ENCODE measurements around the gene ATP4A.
"Not testable (repeated sequence)": the region's sequence is repeated elsewhere in the genome, so short reads cannot be mapped to it uniquely, and the experiment has no call there.

ATP4A gene

GRCh38 chr19:35563207-35563829 is at the start of gene ATP4A:
Gene ATP4A (minus strand): TSS chr19:35563658. CDS start chr19:35563629, 29 bp downstream.
- Histone ChIP-seq H3K4me1 (ENCODE audit: insufficient read depth, low read length) (no peaks in the 10 kb centered on the region), H3K27me3 (ENCODE audit: insufficient read depth, low read length) (peaks cover 31% of the 10 kb centered on the region), H3K9ac (ENCODE audit: low read depth, low read length) (no peak within 1 kb of the TSS), H3K36me3 (ENCODE audit: insufficient read depth, low read depth, low read length) (no peaks in the 10 kb centered on the region), H3K9me3 (ENCODE audit: insufficient read depth, low read depth, low read length) (no peaks in the 10 kb centered on the region), H3K27ac (ENCODE audit: low read length) (no peak within 1 kb of the TSS), H3K4me3 (ENCODE audit: low read length) (no peak within 1 kb of the TSS)

- Histone ChIP-seq H3K9ac (ENCODE audit: low read depth, low read length) (peak within 1 kb of the TSS; percentile 94), H3K36me3 (ENCODE audit: insufficient read depth, low read depth, low read length) (peaks cover 29% of the 10 kb centered on the region), H3K27me3 (ENCODE audit: insufficient read depth, low read length) (peaks cover 8% of the 10 kb centered on the region), H3K27ac (ENCODE audit: low read length) (no peak within 1 kb of the TSS), H3K9me3 (ENCODE audit: insufficient read depth, low read depth, low read length) (peaks cover 1% of the 10 kb centered on the region), H3K4me3 (ENCODE audit: low read length) (peak within 1 kb of the TSS; percentile 84), H3K4me1 (ENCODE audit: insufficient read depth, low read length) (0 out of 2 replicates have a peak, but pooled peaks cover 3% of the 10 kb centered on the region)
These were observed 49.3 kb upstream of the ATP4A start, which contains the start of gene HAUS5 for GRCh38 chr19:35612559-35613321. Gene HAUS5 (plus strand): TSS chr19:35612735. CDS start chr19:35612795, 60 bp downstream.

GRCh38 chr19:35612224-35612558 is 48.7 kb upstream of the ATP4A start:
- H3K27me3 ChIP-seq (ENCODE audit: insufficient read depth, low read length): peaks cover 8% of the 10 kb centered on the region
- H3K36me3 ChIP-seq (ENCODE audit: insufficient read depth, low read depth, low read length): peaks cover 24% of the 10 kb centered on the region
- H3K27ac ChIP-seq (ENCODE audit: low read length): no peak overlapping the region
- peak overlapping the region; percentile 84 for H3K4me3 ChIP-seq (ENCODE audit: low read length)
- H3K9me3 ChIP-seq (ENCODE audit: insufficient read depth, low read depth, low read length): peaks cover 6% of the 10 kb centered on the region
- H3K9ac ChIP-seq (ENCODE audit: low read depth, low read length): no peak overlapping the region; the same call in 1 of the 2 replicates
- 0 out of 2 replicates have a peak, but pooled peaks cover 3% of the 10 kb centered on the region for H3K4me1 ChIP-seq (ENCODE audit: insufficient read depth, low read length)

- H3K27ac ChIP-seq (ENCODE audit: low read length): no peak overlapping the region
- H3K9me3 ChIP-seq (ENCODE audit: insufficient read depth, low read depth, low read length): peaks cover 6% of the 10 kb centered on the region
- no peak overlapping the region for H3K9ac ChIP-seq (ENCODE audit: low read depth, low read length)
- no peak overlapping the region for H3K4me3 ChIP-seq (ENCODE audit: low read length)
- H3K27me3 ChIP-seq (ENCODE audit: insufficient read depth, low read length): peaks cover 8% of the 10 kb centered on the region
- 0 out of 2 replicates have a peak, but pooled peaks cover 3% of the 10 kb centered on the region for H3K4me1 ChIP-seq (ENCODE audit: insufficient read depth, low read length)
- H3K36me3 ChIP-seq (ENCODE audit: insufficient read depth, low read depth, low read length): peaks cover 4% of the 10 kb centered on the region; the same call in 1 of the 2 replicates
These were observed 46.4 kb upstream of the ATP4A start for GRCh38 chr19:35609851-35610353.

DNA sequence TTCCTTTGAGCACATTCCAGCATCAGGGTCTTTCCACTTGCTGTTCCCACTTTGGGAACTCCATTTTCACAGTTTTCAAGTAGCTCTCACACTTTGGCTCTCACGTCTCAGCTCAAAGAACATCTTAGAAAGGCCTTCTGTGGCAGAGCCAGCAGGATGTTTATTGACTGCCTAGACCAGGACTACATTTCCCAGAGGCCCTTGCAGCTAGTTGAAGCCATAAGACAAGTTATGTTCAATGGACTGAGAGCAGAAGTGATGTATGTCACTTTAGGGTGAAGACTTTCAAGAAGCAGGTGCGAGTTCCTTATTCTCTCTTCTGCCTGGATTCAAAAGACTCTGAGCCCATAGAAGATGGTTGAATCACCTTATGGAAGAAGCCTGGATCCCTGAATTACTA is 44.8 kb upstream of the ATP4A start:
- Histone ChIP-seq H3K27me3 (ENCODE audit: insufficient read depth, low read length) (peaks cover 8% of the 10 kb centered on the region), H3K27ac (ENCODE audit: low read length) (no peak overlapping the region), H3K9me3 (ENCODE audit: insufficient read depth, low read depth, low read length) (peaks cover 6% of the 10 kb centered on the region), H3K9ac (ENCODE audit: low read depth, low read length) (no peak overlapping the region), H3K4me3 (ENCODE audit: low read length) (no peak overlapping the region), H3K4me1 (ENCODE audit: insufficient read depth, low read length) (0 out of 2 replicates have a peak, but pooled peaks cover 3% of the 10 kb centered on the region), H3K36me3 (ENCODE audit: insufficient read depth, low read depth, low read length) (no peaks in the 10 kb centered on the region)

GRCh38 chr19:35607661-35608060 is 44.2 kb upstream of the ATP4A start:
- Histone ChIP-seq H3K27ac (ENCODE audit: low read length) (no peak overlapping the region), H3K4me3 (ENCODE audit: low read length) (no peak overlapping the region), H3K36me3 (ENCODE audit: insufficient read depth, low read depth, low read length) (no peaks in the 10 kb centered on the region), H3K9ac (ENCODE audit: low read depth, low read length) (no peak overlapping the region), H3K27me3 (ENCODE audit: insufficient read depth, low read length) (peaks cover 8% of the 10 kb centered on the region), H3K9me3 (ENCODE audit: insufficient read depth, low read depth, low read length) (peaks cover 6% of the 10 kb centered on the region), H3K4me1 (ENCODE audit: insufficient read depth, low read length) (0 out of 2 replicates have a peak, but pooled peaks cover 3% of the 10 kb centered on the region)

DNA sequence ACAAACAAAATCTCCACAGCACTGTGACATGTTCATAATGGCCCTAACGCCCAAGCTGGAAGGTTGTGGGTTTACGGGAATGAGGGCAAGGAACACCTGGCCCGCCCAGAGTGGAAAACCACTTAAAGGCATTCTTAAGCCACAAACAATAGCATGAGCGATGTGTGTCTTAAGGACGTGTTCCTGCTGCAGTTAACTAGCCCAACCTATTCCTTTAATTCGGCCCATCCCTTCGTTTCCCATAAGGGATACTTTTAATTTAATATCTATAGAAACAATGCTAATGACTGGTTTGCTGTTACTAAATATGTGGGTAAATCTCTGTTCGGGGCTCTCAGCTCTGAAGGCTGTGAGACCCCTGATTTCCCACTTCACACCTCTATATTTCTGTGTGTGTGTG is 43.7 kb upstream of the ATP4A start:
- H3K4me1 ChIP-seq (ENCODE audit: insufficient read depth, low read length); H3K36me3 ChIP-seq (ENCODE audit: insufficient read depth, low read depth, low read length); H3K4me3 ChIP-seq (ENCODE audit: low read length); H3K9ac ChIP-seq (ENCODE audit: low read depth, low read length); H3K9me3 ChIP-seq (ENCODE audit: insufficient read depth, low read depth, low read length); H3K27me3 ChIP-seq (ENCODE audit: insufficient read depth, low read length); H3K27ac ChIP-seq (ENCODE audit: low read length): not testable (repeated sequence)

DNA sequence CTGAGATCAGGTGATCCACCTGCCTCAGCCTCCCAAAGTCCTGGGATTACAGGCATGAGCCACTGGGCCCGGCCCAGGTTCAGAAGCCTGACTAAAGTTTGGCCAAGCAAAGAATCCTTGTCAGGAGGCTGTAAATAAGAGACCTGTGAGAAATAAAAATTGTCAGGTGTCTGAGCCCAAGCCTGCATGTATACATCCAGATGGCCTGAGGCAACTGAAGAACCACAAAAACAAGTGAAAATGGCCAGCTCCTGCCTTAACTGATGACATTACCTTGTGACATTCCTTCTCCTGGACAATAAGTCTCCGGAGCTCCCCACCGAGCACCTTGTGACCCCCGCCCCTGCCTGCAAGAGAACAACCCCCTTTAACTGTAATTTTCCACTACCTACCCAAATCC is 41.0 kb upstream of the ATP4A start:
- H3K4me1 ChIP-seq (ENCODE audit: insufficient read depth, low read length); H3K9ac ChIP-seq (ENCODE audit: low read depth, low read length); H3K27me3 ChIP-seq (ENCODE audit: insufficient read depth, low read length); H3K9me3 ChIP-seq (ENCODE audit: insufficient read depth, low read depth, low read length); H3K27ac ChIP-seq (ENCODE audit: low read length); H3K4me3 ChIP-seq (ENCODE audit: low read length); H3K36me3 ChIP-seq (ENCODE audit: insufficient read depth, low read depth, low read length): not testable (repeated sequence)

GRCh38 chr19:35601971-35602370 is 38.5 kb upstream of the ATP4A start:
- Histone ChIP-seq H3K27ac (ENCODE audit: low read length) (no peak overlapping the region), H3K4me1 (ENCODE audit: insufficient read depth, low read length) (no peaks in the 10 kb centered on the region)

DNA sequence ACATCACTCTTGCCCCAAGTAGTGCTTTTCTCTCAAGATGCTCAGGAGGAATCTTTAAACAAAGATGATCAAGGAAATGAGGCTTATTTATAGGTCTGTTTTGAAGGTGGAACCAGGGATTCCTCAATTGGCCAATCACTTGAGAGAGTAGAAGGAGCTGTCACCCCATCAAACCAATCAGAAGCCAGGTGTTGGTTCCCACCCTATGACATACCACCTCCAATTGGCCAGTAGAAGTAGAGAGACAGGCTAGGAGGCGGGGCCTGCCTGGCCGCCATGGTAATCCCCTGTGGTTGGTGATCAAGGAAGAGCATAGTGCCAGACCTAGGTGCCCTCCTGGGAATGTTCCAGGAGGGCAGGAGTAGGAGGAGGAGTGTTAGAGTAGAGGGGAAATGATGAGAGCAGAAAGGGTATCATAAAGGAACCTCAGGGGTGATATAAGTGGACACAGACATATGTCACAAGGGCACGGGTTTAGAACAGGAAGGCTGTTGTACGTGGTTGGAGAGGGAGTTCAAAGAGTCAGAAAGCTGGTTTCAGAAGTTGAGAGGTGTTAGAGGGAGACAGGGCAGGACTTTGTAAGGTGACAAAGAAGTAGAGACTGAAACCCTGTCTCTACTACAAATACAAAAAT is 33.0 kb upstream of the ATP4A start:
- Histone ChIP-seq H3K9me3 (ENCODE audit: insufficient read depth, low read depth, low read length) (no peaks in the 10 kb centered on the region), H3K4me3 (ENCODE audit: low read length) (no peak overlapping the region), H3K9ac (ENCODE audit: low read depth, low read length) (no peak overlapping the region), H3K27ac (ENCODE audit: low read length) (no peak overlapping the region), H3K4me1 (ENCODE audit: insufficient read depth, low read length) (no peaks in the 10 kb centered on the region), H3K36me3 (ENCODE audit: insufficient read depth, low read depth, low read length) (no peaks in the 10 kb centered on the region), H3K27me3 (ENCODE audit: insufficient read depth, low read length) (no peaks in the 10 kb centered on the region; the same call in 1 of the 2 replicates)

More at GRCh38 chr19:35601971-35602370, 38.5 kb upstream of the ATP4A start:
- Histone ChIP-seq H3K9ac (ENCODE audit: low read depth, low read length) (no peak overlapping the region), H3K27me3 (ENCODE audit: insufficient read depth, low read length) (no peaks in the 10 kb centered on the region; the same call in 1 of the 2 replicates), H3K36me3 (ENCODE audit: insufficient read depth, low read depth, low read length) (no peaks in the 10 kb centered on the region), H3K9me3 (ENCODE audit: insufficient read depth, low read depth, low read length) (no peaks in the 10 kb centered on the region), H3K4me3 (ENCODE audit: low read length) (no peak overlapping the region)

GRCh38 chr19:35595928-35596327 is 32.5 kb upstream of the ATP4A start:
- Histone ChIP-seq H3K36me3 (ENCODE audit: insufficient read depth, low read depth, low read length) (no peaks in the 10 kb centered on the region), H3K9me3 (ENCODE audit: insufficient read depth, low read depth, low read length) (no peaks in the 10 kb centered on the region), H3K4me3 (ENCODE audit: low read length) (no peak overlapping the region), H3K4me1 (ENCODE audit: insufficient read depth, low read length) (no peaks in the 10 kb centered on the region), H3K9ac (ENCODE audit: low read depth, low read length) (no peak overlapping the region), H3K27me3 (ENCODE audit: insufficient read depth, low read length) (no peaks in the 10 kb centered on the region; the same call in 1 of the 2 replicates), H3K27ac (ENCODE audit: low read length) (no peak overlapping the region)
